IgD-negative memory B cell (primary cell): Measurements from ENCODE around the gene DENND1B. TPM values are rescaled to one million over a fixed set of nuclear protein-coding genes. Genes with fewer than 3 reads are reported as not detected.

Experiments
- H3K27ac Mint-ChIP-seq, 3 donors: one replicate each; pipeline ENCODE4 v1.8.0; 2020 to 2022; ENCODE audit warnings: mild to moderate bottlenecking in 3 of 3, mixed read lengths in 3 of 3, moderate library complexity in 1 of 3
- H3K27me3 Mint-ChIP-seq: one replicate; pipeline ENCODE4 v1.8.0; 2021; ENCODE audit warnings: mixed read lengths
- H3K36me3 Mint-ChIP-seq: one replicate; pipeline ENCODE4 v1.8.0; 2020; ENCODE audit warnings: mild to moderate bottlenecking, mixed read lengths
- H3K4me1 Mint-ChIP-seq, 3 donors: one replicate each; pipeline ENCODE4 v1.8.0; 2020 to 2022; ENCODE audit warnings: mixed read lengths in 3 of 3, mild to moderate bottlenecking in 1 of 3
- H3K4me3 Mint-ChIP-seq, 4 donors: one replicate each; pipeline ENCODE4 v1.8.0; 2020 to 2022; ENCODE audit warnings: mild to moderate bottlenecking in 4 of 4, mixed read lengths in 4 of 4, moderate library complexity in 3 of 4
- H3K9me3 Mint-ChIP-seq, 3 donors: one replicate each; pipeline ENCODE4 v1.8.0; 2020 to 2021; ENCODE audit warnings: mixed read lengths in 3 of 3, mild to moderate bottlenecking in 1 of 3
- polyA plus RNA-seq: library from polyadenylated mRNA; unstranded; fragments of 300-500 nt; fragmentation: Illumina TruSeq; gene quantifications from one replicate; pipeline ENCODE4 v1.2.3, GENCODE V29; 2021

Gene DENND1B
- polyA plus RNA-seq, 1 donor from 2014 or later = 10.5 TPM

DNA sequence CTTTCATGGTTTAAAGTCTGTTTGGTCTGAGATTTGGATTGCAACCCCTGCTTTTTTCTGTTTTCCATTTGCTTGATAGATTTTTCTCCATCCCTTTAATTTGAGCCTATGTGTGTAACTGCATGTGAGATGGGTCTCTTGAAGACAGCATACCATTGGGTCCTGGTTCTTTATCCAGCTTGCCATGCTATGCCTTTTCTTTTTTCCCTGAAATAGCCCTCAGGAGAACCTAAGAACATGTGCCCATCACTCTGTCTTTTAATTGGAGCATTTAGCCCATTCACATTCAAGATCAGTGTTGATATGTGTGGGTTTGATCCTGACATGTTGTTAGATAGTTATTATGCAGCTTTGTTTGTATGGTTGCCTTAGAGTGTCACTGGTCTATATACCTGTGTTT, 21.7 kb upstream of the DENND1B start:
- H3K4me1 Mint-ChIP-seq = no peaks in the 10 kb centered on the region
- no peak overlapping the region for H3K27ac Mint-ChIP-seq
- H3K9me3 Mint-ChIP-seq = peaks cover 9 to 34% (median 27%) of the 10 kb centered on the region in 3 donors

DNA sequence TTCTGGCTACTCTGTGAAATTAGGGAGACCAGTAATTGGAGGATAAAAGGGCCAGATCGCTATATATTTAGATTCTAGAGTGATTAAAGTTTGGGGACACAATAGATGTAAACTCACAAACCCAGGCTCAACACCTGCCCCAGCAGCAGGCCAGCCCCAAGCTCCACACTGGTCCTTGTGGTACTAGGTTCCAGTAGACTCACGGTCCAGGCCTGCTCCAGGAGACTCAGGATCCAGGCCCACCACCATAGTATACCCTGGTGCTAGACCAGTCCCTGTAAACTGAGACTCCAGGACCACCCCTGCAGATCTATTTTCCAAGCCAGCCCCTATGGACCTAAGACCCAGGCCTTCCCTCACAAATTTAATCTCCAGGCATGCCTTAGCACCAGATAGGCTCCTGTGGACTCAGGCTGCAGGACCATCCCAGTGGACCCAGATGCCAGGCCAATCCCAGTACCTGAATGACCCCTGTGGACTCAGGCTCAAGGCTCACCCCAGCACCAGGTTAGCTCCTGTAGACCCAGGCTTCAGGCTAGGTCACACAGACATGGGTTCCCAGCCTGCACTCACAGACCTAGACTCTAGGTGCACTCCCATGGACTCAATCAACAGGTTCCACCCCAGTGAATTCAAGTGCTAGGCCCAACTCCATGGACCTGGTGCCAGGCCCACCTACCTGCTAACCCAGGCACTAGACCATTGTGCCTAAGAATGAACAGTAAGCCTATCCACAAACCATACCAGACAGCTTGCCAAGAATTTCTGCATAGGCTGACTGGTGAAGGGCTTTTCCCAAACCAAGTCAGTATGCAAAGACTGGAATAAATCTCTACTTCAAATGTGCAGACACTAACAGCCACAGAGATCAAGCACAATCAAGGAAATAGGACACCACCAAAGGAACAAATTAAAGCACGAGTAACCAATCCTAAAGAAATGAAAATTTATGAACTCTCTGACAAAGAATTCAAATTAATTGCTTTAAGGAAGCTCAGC, 13.8 kb upstream of the DENND1B start:
- no peaks in the 10 kb centered on the region for H3K4me1 Mint-ChIP-seq
- H3K27ac Mint-ChIP-seq = peak overlapping the region in 1 of 3 donors; percentile 23
- no peak overlapping the region for H3K4me3 Mint-ChIP-seq
- H3K36me3 Mint-ChIP-seq = no peaks in the 10 kb centered on the region
- H3K9me3 Mint-ChIP-seq = no peaks in the 10 kb centered on the region
- no peaks in the 10 kb centered on the region for H3K27me3 Mint-ChIP-seq

More for the DNA sequence above, 21.7 kb upstream of the DENND1B start:
- no peak overlapping the region for H3K4me3 Mint-ChIP-seq
- no peaks in the 10 kb centered on the region for H3K36me3 Mint-ChIP-seq
- H3K27me3 Mint-ChIP-seq = no peaks in the 10 kb centered on the region

DNA sequence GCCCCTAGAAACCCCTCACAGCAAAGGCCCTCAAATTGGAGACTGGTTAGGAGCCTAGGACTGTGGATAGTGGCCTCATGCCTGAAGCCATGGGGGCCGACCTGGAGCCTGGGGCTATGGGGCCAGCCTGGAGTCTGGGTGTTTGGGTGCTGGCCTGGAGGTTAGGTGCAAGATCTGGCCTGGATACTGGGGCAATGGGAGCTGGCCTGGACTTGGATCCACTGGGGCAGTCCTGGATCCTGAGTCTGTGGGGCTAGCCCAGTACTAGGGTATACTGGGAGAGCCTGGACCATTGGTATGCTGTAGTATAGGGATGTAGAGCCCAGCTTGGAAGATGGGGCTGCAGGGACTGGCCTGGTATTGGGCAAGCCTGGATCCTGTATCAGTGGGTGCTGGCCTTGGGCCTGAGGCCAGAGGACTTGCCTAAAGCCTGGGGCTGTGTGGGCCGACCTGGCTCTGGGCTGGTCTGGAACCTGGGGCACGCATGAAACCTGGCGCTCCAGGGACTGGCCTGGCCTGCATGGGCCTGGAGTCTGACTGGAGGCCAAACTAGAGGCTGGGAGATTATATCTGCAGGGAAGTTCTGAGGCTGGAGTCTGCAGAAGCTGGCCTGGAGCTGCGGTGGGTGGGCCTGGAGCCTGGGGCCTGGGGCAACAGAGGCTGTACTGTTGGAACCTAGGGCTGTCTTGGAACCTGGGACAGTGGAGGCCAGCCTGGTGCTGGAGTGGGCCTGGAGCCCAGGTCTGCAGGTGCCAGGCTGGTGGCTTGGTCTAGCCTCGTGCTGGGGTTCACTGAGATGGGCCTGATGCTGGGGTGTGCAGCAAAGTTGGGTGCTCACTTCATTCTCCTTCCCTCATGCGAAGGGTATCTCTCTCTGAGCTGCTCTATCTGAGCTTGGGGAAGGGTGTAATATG, 12.6 kb upstream of the DENND1B start:
- Mint-ChIP-seq H3K36me3 (no peaks in the 10 kb centered on the region), H3K4me3 (no peak overlapping the region), H3K4me1 (peaks cover 3 to 5% (median 4%) of the 10 kb centered on the region in 3 donors), H3K27ac (no peak overlapping the region), H3K9me3 (no peaks in the 10 kb centered on the region), H3K27me3 (no peaks in the 10 kb centered on the region)

DNA sequence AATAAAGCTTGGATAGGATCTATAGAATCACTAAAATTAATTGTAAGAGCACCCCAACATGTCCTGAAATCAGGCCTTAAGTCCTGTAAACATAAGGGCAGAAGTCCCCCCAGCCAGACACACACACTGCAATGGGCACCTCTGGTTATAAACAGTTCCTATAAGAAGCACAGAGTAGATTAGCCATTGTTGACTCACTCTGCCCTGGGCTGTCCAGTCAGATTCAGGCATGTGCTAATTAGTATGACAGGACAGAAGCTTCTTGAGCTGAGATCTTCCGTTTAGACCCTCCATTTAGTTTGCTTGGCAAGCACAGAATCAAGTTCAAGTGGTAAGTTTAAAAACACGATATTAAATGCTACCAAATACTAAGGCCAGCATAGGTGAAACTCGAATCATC, 11.8 kb upstream of the DENND1B start:
- H3K27me3 Mint-ChIP-seq = no peaks in the 10 kb centered on the region
- H3K36me3 Mint-ChIP-seq = no peaks in the 10 kb centered on the region
- H3K27ac Mint-ChIP-seq = no peak overlapping the region
- H3K9me3 Mint-ChIP-seq = no peaks in the 10 kb centered on the region
- peaks cover 11 to 13% (median 12%) of the 10 kb centered on the region in 3 donors for H3K4me1 Mint-ChIP-seq
- H3K4me3 Mint-ChIP-seq = no peak overlapping the region

DNA sequence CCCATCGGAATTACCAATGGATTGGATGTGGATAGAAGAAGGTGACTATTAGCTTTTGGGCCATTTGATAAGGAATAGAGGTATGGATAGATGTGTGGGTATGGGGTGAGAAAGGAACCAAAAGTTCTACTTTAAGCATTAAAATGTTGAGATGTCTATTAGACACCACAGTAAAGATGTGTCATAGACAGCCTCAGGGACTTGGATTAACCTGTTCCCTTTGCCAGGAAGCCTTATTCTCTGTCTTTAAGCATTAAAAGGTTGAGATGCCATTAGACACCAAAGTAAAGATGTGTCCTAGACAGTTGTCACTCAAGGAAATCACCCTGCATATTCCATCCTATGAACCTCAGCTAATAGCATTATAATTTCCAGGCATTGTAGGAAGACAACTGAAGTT, 11.0 kb upstream of the DENND1B start:
- Mint-ChIP-seq H3K27me3 (no peaks in the 10 kb centered on the region), H3K4me3 (no peak overlapping the region), H3K4me1 (peaks cover 11 to 15% (median 13%) of the 10 kb centered on the region in 3 donors), H3K9me3 (no peaks in the 10 kb centered on the region), H3K27ac (no peak overlapping the region), H3K36me3 (no peaks in the 10 kb centered on the region)

DNA sequence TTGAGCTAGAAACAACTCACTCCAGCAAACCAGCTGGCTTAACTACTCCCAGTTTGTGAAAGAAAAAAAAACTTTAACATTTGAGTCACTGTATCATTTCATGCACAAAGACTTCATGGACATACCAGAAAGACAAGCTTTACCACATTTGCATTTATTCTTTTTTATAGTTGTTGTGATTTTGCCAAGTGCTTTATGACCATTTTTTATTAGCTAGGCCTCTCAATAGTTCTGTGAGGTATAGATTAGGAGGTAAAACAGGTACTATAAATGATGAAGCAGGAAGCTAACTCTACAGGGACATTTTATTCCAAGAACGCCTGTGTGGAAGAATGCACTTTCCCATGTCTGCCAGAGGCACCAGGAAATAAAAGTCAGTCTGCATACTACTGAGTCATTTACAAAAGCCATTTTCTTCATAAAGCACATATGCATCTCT, 8.2 kb upstream of the DENND1B start:
- Mint-ChIP-seq H3K36me3 (peaks cover 1% of the 10 kb centered on the region), H3K27ac (peak overlapping the region in 1 of 3 donors; percentile 80), H3K4me1 (peaks cover 21 to 23% (median 22%) of the 10 kb centered on the region in 3 donors), H3K4me3 (no peak overlapping the region), H3K9me3 (no peaks in the 10 kb centered on the region), H3K27me3 (no peaks in the 10 kb centered on the region)

DNA sequence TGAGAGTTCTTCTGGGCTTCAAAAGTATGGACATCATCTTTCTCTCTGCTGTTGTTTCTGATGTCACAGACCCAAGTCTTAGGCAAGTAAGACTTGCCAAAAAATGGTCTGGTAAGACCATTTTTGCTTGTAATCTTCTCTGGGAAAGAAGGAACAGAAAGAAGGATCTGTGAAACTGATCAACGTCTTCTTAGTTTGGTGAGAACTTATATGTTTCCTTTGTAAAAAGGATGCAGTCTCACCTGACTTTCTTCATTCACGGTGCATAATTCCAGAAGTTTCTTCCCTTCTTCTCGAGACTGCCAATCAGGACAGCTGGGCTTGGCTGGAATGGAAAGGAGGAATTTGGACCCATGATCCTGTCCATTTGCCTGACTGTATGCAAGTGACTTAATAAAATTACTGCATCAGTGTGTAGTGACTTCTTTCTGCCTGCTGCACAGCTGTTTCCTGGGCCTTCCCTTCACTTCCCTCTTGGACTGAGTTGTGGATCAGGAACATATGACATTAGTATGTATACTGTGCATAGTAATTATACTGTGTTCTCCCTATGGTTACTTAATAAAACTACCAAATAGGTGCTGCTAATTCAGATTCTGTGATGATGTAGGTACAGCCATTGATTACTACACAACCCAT, 7.6 kb upstream of the DENND1B start:
- H3K4me1 Mint-ChIP-seq = peaks cover 26 to 29% (median 28%) of the 10 kb centered on the region in 3 donors
- H3K27ac Mint-ChIP-seq = peak overlapping the region in 2 of 3 donors; percentile 80 to 88
- no peaks in the 10 kb centered on the region for H3K9me3 Mint-ChIP-seq
- no peaks in the 10 kb centered on the region for H3K27me3 Mint-ChIP-seq
- H3K4me3 Mint-ChIP-seq = peak overlapping the region in 1 of 4 donors; percentile 15
- peaks cover 1% of the 10 kb centered on the region for H3K36me3 Mint-ChIP-seq

DNA sequence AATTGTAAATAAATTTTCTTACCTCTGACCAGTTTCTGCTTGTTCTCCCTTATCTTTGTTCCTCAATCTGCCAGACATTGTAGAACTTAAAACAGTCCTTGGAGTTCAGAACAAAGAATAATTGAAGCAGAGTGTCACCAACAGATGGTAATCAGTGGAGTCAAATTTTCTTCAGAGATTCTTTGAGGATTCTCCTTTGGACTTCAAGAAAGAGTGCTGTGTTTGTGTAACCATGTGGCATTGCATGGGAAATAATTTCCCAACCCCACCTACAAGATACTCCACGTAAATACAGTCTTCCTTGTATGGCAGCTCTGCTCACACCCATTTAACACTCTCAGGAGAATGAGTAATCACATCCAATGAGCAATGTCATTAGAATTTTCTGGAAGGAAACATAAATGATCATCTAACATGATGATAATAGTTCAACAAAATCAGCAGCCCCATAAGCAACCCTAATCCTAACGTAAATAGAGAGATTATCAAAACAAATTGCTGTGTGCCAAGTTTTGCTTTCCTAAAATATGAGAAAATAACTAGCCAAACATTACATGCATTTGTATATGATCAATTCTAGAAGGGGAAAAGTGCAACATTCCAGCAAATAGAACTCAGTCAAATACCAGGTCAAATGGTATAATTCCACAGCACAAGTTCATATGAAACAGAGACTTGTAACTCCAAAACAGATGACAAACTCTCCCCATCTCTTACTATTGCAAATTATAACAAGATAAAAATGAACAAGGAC, 6.9 kb upstream of the DENND1B start:
- H3K36me3 Mint-ChIP-seq = peaks cover 1% of the 10 kb centered on the region
- H3K9me3 Mint-ChIP-seq = no peaks in the 10 kb centered on the region
- peaks cover 32 to 36% (median 33%) of the 10 kb centered on the region in 3 donors for H3K4me1 Mint-ChIP-seq
- peak overlapping the region in 1 of 3 donors; percentile 88 for H3K27ac Mint-ChIP-seq
- peak overlapping the region in 1 of 4 donors; percentile 15 for H3K4me3 Mint-ChIP-seq
- H3K27me3 Mint-ChIP-seq = no peaks in the 10 kb centered on the region

DNA sequence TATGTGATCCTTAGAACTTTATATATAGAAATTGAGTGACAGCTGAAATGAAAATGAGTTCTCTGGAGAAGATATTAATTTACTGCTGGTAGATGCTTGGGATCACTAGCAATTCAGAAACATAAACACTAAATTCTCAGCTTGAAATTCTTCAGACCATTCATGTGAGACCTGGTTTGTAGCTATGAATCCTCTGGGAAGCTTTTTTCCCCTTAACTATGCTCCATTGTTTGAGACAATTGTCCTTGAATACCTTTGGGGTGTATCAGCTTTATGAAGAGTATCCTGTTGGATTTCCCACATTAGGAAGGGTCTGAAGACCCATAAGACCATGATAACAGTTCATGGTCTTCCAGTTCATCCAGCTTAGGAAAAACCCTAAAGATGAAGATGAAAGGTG, 4.6 kb upstream of the DENND1B start:
- Mint-ChIP-seq H3K27me3 (no peaks in the 10 kb centered on the region), H3K9me3 (no peaks in the 10 kb centered on the region), H3K27ac (no peak overlapping the region), H3K4me1 (peaks cover 45 to 49% (median 46%) of the 10 kb centered on the region in 3 donors), H3K4me3 (no peak overlapping the region), H3K36me3 (peaks cover 1% of the 10 kb centered on the region)

DNA sequence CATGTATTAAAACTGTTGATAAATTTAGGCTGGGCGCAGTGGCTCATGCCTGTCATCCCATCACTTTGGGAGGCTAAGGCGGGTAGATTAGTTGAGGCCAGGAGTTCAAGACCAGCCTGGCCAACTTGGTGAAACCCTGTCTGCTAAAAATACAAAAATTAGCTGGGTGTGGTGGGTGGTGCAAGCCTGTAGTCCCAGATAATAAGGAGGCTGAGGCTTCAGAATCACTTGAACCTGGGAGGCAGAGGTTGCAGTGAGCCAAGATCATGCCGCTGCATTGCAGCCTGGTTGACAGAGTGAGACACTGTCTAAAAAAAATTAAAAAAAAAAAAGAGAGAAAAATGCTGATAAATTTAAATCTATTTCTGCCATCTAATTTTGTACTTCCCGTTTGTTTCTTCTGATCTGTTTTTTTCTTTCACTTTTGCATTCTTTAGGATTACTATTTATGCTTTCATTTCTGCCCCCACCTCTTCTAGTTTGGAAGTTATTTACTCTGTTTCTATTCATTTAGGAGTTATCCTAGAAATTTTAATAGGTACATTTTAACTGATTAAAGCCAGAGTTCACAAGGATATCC, 3.2 kb upstream of the DENND1B start:
- peaks cover 52 to 61% (median 53%) of the 10 kb centered on the region in 3 donors for H3K4me1 Mint-ChIP-seq
- peak overlapping the region; percentile 13 to 83 (median 38) for H3K4me3 Mint-ChIP-seq
- H3K27ac Mint-ChIP-seq = peak overlapping the region; percentile 2 to 68 (median 9)

DNA sequence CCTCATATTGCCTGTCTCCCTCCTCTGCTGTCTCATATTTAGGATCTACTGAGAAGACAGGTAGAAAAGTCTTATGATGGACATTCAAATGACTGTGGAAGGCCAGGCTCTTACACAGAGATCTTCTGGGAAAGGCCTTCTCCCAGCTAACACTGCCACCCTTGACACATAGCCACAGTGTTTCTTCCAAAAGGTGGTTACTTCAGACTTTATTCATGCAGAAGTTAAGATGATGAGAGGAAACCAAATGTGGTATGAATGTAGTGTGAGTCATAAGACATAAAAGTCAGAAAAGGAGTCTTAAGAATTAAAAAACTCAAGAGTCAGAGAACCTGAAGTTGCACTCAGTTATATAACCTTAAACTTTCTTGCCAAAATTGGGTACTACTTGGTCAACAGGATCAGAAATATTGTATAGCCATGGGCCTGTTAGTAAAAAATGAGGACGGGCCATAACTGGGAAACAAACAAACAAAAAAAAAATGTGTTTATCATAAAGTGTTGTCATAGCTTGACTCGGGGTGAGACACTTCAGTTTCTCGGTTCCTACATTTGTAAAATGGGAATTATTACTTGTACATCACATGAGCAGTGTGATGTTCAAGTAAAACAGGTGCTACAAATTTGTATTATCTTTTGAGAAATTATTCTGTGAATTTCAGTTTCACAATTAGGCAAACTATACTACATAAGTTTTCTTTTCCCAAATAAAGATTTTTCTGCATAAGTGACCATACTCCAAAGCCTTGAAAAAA, 1.2 kb upstream of the DENND1B start:
- Mint-ChIP-seq H3K4me3 (peak overlapping the region; percentile 35 to 96 (median 87)), H3K4me1 (peaks cover 51 to 64% (median 58%) of the 10 kb centered on the region in 3 donors), H3K27ac (peak overlapping the region; percentile 84 to 98 (median 97)), H3K36me3 (peaks cover 1% of the 10 kb centered on the region), H3K27me3 (no peaks in the 10 kb centered on the region), H3K9me3 (no peaks in the 10 kb centered on the region)

More for the DNA sequence above, 3.2 kb upstream of the DENND1B start:
- Mint-ChIP-seq H3K36me3 (peaks cover 1% of the 10 kb centered on the region), H3K27me3 (no peaks in the 10 kb centered on the region), H3K9me3 (no peaks in the 10 kb centered on the region)

DNA sequence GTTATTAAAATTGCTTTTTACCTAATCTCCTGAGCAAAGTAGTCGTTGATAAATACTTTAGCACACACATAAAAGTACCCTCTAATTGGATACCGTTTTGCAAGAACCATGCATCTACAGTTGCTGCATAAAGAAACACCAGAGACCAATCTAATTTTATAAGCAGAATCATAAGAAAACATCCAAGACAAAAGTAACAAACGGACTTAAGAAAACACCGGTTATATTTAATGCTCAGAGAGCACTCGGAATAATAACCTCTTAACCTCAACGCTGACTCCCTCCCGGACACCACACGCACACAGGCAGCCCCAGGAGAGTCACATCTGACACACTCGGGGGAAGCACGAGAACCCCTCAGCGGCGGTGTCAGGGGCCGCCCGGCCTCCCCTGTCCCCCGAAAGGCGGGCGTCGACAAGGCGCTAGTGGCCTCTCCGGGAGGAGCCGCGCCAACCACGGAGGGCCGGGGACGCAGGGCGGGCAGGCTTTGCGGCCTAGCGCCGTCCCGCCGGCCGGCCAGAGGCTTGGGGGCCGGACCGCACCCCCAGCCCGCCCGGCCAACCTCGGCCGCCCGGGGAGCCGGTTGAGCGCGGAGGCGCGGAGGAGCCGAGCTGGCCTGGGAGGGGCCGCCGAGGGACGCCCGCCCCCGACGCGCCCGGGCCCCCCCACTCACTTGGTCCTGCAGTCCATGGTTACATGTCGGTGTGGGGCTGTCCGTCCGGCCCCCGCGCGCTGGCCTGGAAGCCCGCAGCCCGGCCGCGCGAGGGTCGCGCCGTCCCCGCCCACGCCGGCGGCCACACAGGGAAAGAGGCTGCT, 606 bp downstream of the DENND1B start:
- Mint-ChIP-seq H3K9me3 (no peaks in the 10 kb centered on the region), H3K27ac (peak overlapping the region; percentile 84 to 98 (median 97)), H3K4me3 (peak overlapping the region; percentile 92 to 93 (median 92)), H3K27me3 (no peaks in the 10 kb centered on the region), H3K4me1 (peaks cover 54 to 64% (median 61%) of the 10 kb centered on the region in 3 donors), H3K36me3 (peaks cover 1% of the 10 kb centered on the region)
